GM19438 (cell line): ENCODE measurements around the gene ACCSL.

ENCODE experiments used
- ATAC-seq: cut with Tn5 transposase; IDR thresholded peaks from one replicate; pipeline ENCODE4 v1.9.1; 2021; ENCODE audit warnings: low read depth; ENCODE audit not compliant: unreplicated experiment

ACCSL gene

DNA sequence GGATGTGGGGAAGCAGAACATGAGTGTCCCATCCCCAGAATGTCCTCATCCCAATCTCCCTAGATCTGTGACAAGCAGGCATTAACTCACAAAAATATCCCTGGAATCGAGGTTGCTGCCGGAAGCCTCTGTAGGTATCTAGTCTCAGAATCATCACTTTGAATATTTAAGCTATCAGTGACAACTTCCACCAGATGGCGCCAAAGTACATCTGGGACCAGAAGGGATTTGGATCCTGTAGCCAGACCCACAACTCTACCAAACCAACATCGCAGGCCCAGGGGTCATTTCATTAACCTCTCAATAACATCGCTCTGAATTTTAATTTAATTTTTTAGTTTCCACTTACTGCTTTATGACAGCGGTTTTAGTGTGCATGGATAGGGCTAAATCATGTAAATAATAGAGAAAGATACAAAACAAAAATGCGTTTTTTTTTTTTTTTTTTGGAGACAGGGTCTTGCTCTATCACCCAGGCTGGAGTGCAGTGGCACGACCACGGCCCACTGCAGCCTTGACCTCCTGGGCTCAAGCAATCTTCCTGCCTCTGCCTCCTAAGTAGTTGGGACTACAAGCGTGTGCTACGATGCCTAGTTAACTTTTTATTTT is 46.6 kb downstream of the ACCSL start:
- ATAC-seq, result no peak

DNA sequence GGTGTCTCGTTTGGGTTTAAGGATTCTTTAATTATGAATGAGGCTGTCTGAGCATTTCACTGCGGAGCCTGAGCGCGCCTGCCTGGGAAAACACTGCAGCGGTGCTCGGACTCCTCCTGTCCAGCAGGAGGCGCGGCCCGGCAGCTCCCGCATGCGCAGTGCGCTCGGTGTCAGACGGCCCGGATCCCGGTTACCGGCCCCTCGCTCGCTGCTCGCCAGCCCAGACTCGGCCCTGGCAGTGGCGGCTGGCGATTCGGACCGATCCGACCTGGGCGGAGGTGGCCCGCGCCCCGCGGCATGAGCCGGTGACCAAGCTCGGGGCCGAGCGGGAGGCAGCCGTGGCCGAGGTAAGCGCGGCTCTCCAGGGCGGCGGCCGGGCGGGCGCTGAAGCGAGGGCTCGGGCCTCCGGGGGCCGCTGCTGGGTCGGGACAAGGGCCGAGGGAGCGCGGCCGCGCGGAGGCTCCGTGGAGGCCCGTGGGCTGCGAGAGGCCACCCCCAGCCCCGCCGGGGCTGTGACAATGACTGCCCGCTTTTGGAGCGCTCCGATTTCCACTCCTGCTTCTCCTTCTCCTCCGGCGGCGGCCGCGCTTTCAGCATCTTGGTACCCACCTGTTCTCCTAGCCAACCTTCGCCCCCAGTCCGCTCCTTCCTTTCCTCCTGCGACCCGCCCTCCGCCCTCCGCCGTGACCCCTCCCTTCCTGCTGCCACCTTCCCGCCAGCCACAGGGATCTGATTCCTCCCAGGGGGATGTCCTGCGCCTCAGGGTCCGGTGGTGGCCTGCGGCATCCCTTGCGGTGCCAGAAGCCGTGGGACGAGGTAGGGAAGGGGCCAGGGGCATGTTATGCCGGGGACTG is 48.0 kb downstream of the ACCSL start, which contains the start of gene EXT2:
EXT2 (plus strand) TSS at position 173 of the 854 bp plus-strand sequence. CDS start 12,035 bp downstream, outside the sequence.
- peak; percentile 93 for ATAC-seq

DNA sequence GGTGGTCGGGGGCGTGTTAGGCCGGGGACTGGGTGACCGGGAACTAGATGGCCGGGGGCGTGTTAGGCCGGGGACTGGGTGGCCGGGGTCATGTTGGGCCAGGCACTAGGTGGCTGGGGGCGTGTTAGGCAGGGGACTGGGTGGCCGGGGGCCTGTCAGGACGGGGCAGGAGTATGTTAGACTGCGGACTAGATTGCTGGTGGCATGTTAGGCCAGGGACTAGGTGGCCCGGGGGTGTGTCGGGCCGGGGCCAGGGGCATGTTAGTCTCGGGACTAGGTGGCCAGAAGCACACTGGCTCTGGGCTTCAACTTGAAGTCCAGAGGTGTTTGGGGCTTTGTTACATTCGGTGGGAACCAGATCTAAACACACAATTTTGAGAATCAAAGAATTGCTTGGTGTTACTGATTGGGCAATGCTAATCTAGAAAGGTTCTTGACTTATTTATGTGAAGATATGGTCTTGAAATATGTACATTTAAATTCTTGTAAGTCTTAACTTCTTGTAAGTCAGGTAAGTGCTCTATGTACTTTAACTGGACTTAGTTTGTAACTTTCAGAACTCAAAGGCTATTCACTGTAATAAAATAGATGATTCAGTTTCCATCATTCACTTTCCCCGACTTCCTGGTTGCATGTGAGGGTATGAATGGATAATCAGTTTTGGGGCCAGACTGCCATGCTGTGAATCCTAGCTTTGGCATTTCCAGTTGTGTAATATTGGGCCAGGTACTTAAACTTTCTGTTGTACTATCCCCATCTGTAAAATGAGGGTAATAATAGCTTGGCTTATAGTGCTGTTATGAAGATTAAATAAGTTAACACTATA is 48.8 kb downstream of the ACCSL start:
- no peak for ATAC-seq

DNA sequence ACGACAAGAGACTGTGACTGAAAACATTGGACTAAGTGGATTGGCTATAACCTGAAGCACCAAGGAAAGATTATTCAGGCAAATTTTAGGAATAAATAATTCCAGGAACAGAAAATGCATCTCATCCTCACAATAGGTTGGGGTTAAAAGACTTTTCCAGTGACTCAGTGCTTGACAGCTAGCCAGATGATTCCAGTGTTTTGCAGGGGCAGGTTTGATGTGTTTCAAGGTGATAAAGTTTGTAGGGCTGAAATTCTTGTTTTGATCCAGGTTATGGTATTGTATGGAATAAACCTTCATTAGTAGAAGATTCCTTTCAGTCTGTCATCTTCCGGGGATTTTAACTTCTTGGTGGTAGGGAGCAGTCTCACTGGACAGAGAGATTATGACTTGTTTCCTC is 50.0 kb downstream of the ACCSL start:
- ATAC-seq, result no peak

DNA sequence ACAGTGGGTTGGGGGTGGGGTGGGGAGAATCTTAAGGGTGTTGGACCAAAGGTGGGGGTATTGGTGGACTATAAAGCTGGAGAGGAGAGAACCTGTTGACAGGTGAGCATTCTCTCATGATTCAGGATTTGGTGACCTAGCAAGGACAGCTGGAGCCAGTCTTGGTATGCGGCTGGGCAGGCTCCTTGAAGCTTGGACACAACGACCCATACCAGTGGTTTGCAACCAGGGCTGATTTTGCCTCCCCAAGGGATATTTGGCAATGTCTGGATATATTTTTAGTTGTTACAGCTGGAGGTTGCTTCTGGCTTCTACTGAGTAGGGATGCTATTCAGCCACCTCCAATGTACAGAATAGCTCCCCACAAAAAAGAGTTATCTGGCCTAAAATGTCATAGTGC is 53.3 kb downstream of the ACCSL start:
- no peak for ATAC-seq

DNA sequence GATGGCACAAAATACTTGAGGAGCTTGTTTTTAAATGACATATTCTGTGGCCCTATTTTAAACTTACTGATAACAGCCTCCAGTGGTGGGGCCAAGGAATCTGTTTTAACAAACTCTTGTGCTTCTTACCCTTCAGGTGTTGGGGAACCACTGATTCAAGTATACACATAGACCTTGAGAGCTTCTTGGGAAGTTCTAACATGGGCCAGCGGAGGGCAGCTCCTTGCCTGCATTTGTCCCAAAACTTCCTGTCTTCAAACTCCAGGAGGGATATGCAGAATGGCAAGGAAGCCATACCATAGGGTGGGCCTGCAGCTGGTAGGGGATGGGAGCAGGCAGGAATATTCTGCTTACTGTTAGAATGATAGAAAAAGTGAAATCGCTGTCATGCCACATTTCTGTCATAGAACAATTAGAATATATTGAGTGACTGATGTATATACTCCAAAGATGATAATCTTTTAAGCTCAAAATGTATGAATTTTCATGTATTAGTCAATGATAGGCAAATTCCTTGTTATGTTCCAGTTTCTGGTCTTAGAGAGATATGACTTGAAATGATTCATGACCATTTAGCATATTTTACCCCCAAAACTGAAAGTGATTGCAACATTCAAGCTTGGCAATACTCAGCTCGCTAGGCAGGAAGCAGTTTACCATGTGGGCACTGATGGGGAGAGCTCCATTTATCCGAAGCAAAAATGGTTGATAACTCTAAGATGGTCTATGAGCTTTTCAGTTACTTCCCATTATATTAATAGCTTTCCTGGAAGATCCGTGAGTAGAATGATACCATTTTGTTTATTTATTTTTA is 56.9 kb downstream of the ACCSL start:
- ATAC-seq, result no peak

DNA sequence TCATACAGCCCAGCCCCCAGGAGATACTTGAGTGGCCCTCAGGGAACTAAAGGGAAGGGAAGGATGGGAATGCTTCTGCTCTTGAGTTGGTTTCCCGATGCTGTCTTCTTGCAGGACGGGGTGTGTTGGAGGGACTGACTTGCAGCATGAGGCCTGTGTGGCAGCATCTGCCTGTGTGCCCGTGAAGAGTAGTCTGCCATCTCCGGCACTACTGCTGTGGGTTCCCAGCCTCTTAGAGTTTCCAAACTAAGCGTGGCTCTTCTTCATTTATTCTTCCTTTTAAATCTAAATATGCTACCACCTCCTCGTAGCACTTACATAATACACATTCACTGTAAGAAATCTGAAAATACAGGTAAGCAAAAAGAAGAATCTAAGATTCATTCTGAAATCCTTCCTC is 60.5 kb downstream of the ACCSL start:
- no peak for ATAC-seq
